ENCODE measurements around the gene AGXT2. TPM values are rescaled to one million over a fixed set of nuclear protein-coding genes. Genes with fewer than 3 reads are reported as not detected.

Gene AGXT2
- total and polyA plus RNA-seq, 9 of the 15 experiments (the other 6 are each of a cell fraction or from before 2014, with no cell fraction given) = not detected

GRCh38 chr5:34978681-34979080, 69.1 kb downstream of the AGXT2 start:
- POLR2A ChIA-PET = interaction anchor here (0.6 kb wide), 1 partner anchor 49 kb away, joined by 3 read pairs; the partner anchor contains the start of gene DNAJC21
- no peaks in the 10 kb centered on the region for H3K4me1 ChIP-seq (replicated peaks in 1 of 2; ENCODE audit: control insufficient read depth in 2 of 2, insufficient read depth in 2 of 2, low read length in 2 of 2)
- no peak overlapping the region for H3K4me3 ChIP-seq
- in situ Hi-C loops (cut with MboI) = no loop called here
- DNase-seq (ENCODE audit: extremely low read depth in 1 of 4, low spot score in 3 of 4) (no peak), FAIRE-seq (no peak), ATAC-seq (no peak)
- no peak overlapping the region for H3K9ac ChIP-seq (ENCODE audit: insufficient read depth in 1 of 2, low read depth in 2 of 2, low read length in 2 of 2)
- no peaks in the 10 kb centered on the region for H3K9me1 ChIP-seq (ENCODE audit: control insufficient read depth, insufficient read depth, low read length)
- H3K27ac ChIP-seq (ENCODE audit: extremely low read depth, low read depth, low read length) = no peak overlapping the region
- peaks cover 8 to 10% of the 10 kb centered on the region in 2 experiments; a peak in 4 of 5 replicates for H3K27me3 ChIP-seq (ENCODE audit: control insufficient read depth in 2 of 2, insufficient read depth in 2 of 2, low read length in 2 of 2)
- H2AFZ ChIP-seq (ENCODE audit: low read depth, low read length) = no peak overlapping the region
- intact Hi-C loops (cut with micrococcal nuclease) = no loop called here
- CTCF ChIA-PET (ENCODE audit: low intra/inter-chr PET ratio) = no interaction called here
- H3K9me3 ChIP-seq (replicated peaks; ENCODE audit: control insufficient read depth, insufficient read depth, low read depth, low read length) = no peaks in the 10 kb centered on the region
- H3K79me2 ChIP-seq (ENCODE audit: control insufficient read depth, insufficient read depth, low read length) = no peaks in the 10 kb centered on the region
- WGBS (ENCODE audit: insufficient coverage, low coverage, missing lambda C conversion rate) = 5% methylated on average over 4 of the region's 4 CpGs
- TF ChIP-seq ZMIZ1 (IDR thresholded peaks at IDR 0.05; ENCODE audit: low read depth in 2 of 2, low read length in 2 of 2) (no peak), RAD51 (IDR thresholded peaks at IDR 0.05; ENCODE audit: borderline replicate concordance, low read depth) (no peak), ILF3 (IDR thresholded peaks at IDR 0.05; ENCODE audit: borderline replicate concordance) (no peak), ZNF507 (tag; conservative IDR thresholded peaks at IDR 0.05) (no peak)
- BruUV-seq (replicated peaks) = no TSS peak
- no peaks in the 10 kb centered on the region for H3K36me3 ChIP-seq (ENCODE audit: control insufficient read depth, insufficient read depth, low read length)
- no peak overlapping the region for H3K4me2 ChIP-seq (ENCODE audit: insufficient read depth, low read length)
- no peaks in the 10 kb centered on the region for H4K20me1 ChIP-seq (replicated peaks; ENCODE audit: control insufficient read depth, insufficient read depth, low read length)

All from K562 (cell line).